Nephron (organoid): ENCODE data around the gene ERBB4.

Experiments
- H3K27ac Mint-ChIP-seq, 3 experiments: 2 replicates each; pipeline ENCODE4 v1.8.0; 2020; ENCODE audit warnings: mixed read lengths in 3 of 3, mild to moderate bottlenecking in 2 of 3, moderate library complexity in 1 of 3
- H3K27me3 Mint-ChIP-seq: 2 replicates; pipeline ENCODE4 v1.8.0; 2021; ENCODE audit warnings: low read depth, mild to moderate bottlenecking, moderate library complexity, mixed read lengths
- H3K36me3 Mint-ChIP-seq: 2 replicates; pipeline ENCODE4 v1.8.0; 2020; ENCODE audit warnings: low read depth, mixed read lengths
- H3K4me1 Mint-ChIP-seq: 2 replicates; pipeline ENCODE4 v1.8.0; 2020; ENCODE audit warnings: mixed read lengths
- H3K4me3 Mint-ChIP-seq, 3 experiments: 2 replicates each; pipeline ENCODE4 v1.8.0; 2020; ENCODE audit warnings: mild to moderate bottlenecking in 3 of 3, mixed read lengths in 3 of 3, moderate library complexity in 2 of 3
- H3K9me3 Mint-ChIP-seq: 2 replicates; pipeline ENCODE4 v1.8.0; 2020; ENCODE audit warnings: mixed read lengths
- TF ChIP-seq, protein P1 (sequence below), 3 experiments: fragments of 200-600 bp; sonication (generic); IDR thresholded peaks; one replicate each; pipeline ENCODE4 v1.5.0; 2021; ENCODE audit warnings: antibody characterized with exemption in 3 of 3; ENCODE audit not compliant: unreplicated experiment in 3 of 3

The ERBB4 gene

DNA sequence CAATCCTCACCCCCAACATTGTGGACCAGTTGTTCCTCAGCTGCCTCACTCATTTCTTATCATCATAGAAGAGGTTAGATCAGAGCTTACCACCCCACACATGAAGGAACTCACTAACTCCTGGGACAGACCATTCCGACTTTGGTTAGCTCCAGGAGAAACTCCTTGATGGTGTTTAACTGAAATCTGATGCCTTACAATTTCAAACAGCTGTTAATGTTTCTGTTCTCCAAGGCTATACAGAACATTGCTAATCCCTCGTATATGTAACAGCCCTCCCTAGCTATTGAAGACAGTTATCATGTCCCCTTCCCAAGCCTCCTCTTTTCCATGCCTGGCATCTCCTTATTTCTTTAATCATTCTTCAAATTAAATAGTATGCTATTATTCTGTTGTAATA lies 14.8 kb downstream of the ERBB4 start:
- no peaks in the 10 kb centered on the region for H3K36me3 Mint-ChIP-seq
- TF ChIP-seq, protein P1, sequence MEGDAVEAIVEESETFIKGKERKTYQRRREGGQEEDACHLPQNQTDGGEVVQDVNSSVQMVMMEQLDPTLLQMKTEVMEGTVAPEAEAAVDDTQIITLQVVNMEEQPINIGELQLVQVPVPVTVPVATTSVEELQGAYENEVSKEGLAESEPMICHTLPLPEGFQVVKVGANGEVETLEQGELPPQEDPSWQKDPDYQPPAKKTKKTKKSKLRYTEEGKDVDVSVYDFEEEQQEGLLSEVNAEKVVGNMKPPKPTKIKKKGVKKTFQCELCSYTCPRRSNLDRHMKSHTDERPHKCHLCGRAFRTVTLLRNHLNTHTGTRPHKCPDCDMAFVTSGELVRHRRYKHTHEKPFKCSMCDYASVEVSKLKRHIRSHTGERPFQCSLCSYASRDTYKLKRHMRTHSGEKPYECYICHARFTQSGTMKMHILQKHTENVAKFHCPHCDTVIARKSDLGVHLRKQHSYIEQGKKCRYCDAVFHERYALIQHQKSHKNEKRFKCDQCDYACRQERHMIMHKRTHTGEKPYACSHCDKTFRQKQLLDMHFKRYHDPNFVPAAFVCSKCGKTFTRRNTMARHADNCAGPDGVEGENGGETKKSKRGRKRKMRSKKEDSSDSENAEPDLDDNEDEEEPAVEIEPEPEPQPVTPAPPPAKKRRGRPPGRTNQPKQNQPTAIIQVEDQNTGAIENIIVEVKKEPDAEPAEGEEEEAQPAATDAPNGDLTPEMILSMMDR (IDR thresholded peaks at IDR 0.05; ENCODE audit: unreplicated experiment in 3 of 3): no peak

DNA sequence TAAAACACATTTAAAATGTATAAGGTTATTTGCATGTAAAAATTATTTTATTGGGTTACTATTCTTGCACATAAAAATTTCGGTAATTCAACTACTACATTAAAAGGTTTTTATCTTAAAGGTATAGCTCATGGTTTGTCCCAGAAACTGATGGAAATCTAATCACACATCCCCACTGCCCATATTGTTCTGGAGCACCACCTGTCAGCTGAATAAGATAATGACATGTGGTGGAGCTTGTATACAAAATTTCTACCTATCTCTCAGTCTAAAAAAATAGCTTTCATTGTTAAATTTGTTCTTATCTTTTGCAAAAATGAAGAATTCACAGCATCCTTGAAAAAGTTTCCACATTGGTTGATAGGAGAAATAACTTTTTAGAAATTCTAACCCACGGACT lies 18.3 kb downstream of the ERBB4 start:
- peaks cover 13% of the 10 kb centered on the region for H3K4me1 Mint-ChIP-seq
- no peaks in the 10 kb centered on the region for H3K27me3 Mint-ChIP-seq
- no peak overlapping the region for H3K27ac Mint-ChIP-seq
- H3K9me3 Mint-ChIP-seq: no peaks in the 10 kb centered on the region
- H3K36me3 Mint-ChIP-seq: no peaks in the 10 kb centered on the region
- H3K4me3 Mint-ChIP-seq: no peak overlapping the region
- TF ChIP-seq, protein P1 (IDR thresholded peaks at IDR 0.05; ENCODE audit: unreplicated experiment in 3 of 3): peak; percentile 49 to 59 (median 51)

More for the DNA sequence above, 14.8 kb downstream of the ERBB4 start:
- H3K27me3 Mint-ChIP-seq: no peaks in the 10 kb centered on the region
- H3K4me3 Mint-ChIP-seq: no peak overlapping the region
- H3K9me3 Mint-ChIP-seq: no peaks in the 10 kb centered on the region
- peaks cover 13% of the 10 kb centered on the region for H3K4me1 Mint-ChIP-seq
- peak overlapping the region in 1 of 3 experiments; percentile 35 for H3K27ac Mint-ChIP-seq

DNA sequence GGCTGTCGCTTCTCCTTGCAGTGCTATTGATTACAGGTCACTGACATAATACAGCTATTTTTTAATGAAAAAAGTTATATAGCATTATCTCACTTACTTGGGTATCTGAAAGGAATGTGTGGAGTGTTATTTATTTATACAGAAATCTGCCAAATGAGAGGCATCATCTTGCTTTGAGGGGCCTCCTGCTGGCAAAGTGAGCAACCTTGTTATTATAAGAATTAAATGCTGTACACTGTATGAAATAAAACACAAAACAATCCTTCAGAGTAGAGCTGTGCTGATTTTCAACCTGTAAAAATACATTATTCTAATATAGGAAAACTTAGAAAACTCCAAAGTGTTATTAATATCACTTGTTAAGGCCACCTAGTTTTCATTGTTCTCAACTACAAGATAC lies 20.9 kb downstream of the ERBB4 start:
- peak overlapping the region in 2 of 3 experiments; percentile 35 to 83 for H3K27ac Mint-ChIP-seq
- no peak overlapping the region for H3K4me3 Mint-ChIP-seq
- H3K27me3 Mint-ChIP-seq: no peaks in the 10 kb centered on the region
- TF ChIP-seq, protein P1 (IDR thresholded peaks at IDR 0.05; ENCODE audit: unreplicated experiment in 3 of 3): peak in 1 of 3 experiments; percentile 19
- H3K36me3 Mint-ChIP-seq: no peaks in the 10 kb centered on the region
- peaks cover under 1% of the 10 kb centered on the region for H3K4me1 Mint-ChIP-seq
- no peaks in the 10 kb centered on the region for H3K9me3 Mint-ChIP-seq

DNA sequence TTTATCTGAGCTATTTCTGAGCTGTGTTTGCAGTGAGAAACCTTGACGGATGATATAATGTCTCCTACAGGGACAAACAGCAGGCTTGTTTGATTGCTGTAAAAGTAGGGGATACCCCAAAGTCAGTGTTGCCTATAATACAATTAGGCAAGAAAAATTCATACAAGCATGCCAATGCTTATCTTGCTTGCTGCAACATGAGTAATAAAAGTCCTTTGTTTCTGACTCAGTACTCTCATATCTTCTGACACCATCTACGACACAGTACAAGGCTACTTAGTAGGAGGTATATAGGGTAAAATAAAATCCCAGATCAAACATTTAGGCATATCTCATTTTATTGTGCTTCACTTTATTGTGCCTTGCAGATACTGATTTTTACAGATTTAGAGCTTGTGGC lies 33.0 kb downstream of the ERBB4 start:
- Mint-ChIP-seq H3K36me3 (no peaks in the 10 kb centered on the region), H3K27ac (no peak overlapping the region), H3K9me3 (no peaks in the 10 kb centered on the region), H3K27me3 (no peaks in the 10 kb centered on the region), H3K4me3 (no peak overlapping the region), H3K4me1 (no peaks in the 10 kb centered on the region)
- TF ChIP-seq, protein P1 (IDR thresholded peaks at IDR 0.05; ENCODE audit: unreplicated experiment in 3 of 3): no peak

DNA sequence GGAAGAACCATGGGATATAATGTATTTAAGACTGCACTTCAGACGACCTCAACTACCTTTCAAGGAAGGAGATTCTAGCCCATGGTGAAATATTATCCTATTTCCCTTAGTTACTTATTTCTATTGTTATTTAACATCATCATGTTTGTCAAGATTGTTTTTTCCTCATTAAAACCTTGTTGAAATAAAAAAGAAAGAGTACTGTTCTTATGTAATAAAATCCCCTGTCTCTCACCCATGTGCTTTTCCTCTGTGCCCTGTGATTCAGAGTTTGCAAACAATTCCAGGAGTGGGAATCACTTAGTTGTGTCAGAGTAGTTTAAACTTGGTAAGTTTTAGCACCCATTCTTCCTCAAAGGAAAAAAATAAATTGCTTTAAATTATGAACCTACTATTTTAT lies 43.6 kb downstream of the ERBB4 start:
- Mint-ChIP-seq H3K4me1 (no peaks in the 10 kb centered on the region), H3K9me3 (no peaks in the 10 kb centered on the region), H3K27me3 (no peaks in the 10 kb centered on the region), H3K36me3 (no peaks in the 10 kb centered on the region), H3K27ac (peak overlapping the region in 2 of 3 experiments; percentile 66 to 68), H3K4me3 (no peak overlapping the region)
- TF ChIP-seq, protein P1 (IDR thresholded peaks at IDR 0.05; ENCODE audit: unreplicated experiment in 3 of 3): no peak

DNA sequence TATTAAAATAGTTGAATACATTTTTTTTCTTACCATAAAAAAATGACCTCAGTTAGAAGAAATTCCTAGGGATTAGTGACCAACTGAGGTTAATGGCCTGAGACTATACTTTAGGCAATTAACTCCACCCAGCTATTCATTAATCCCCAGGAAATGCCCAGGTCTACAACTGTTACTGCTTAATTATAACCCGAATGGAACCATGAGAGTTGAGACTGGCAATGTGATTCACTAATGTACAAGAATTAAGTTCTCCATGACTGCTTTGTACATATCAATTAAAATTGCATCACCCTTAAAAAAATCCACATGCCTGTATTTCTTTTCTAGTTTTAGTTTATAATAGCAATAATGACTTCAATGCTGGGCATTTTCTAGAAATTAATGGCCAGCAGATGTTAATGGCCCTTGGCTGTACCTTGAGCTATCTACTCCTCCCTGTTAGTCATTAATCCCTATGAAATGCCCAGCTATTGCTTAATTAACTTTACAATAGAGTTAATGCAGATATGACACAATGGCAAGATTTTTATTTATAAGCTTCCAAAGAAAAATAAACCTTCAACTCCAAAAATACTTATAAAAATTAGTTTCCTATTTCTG lies 44.1 kb downstream of the ERBB4 start:
- TF ChIP-seq, protein P1 (IDR thresholded peaks at IDR 0.05; ENCODE audit: unreplicated experiment in 3 of 3): no peak
- H3K9me3 Mint-ChIP-seq: no peaks in the 10 kb centered on the region
- H3K4me3 Mint-ChIP-seq: no peak overlapping the region
- H3K4me1 Mint-ChIP-seq: no peaks in the 10 kb centered on the region
- no peaks in the 10 kb centered on the region for H3K27me3 Mint-ChIP-seq
- H3K36me3 Mint-ChIP-seq: no peaks in the 10 kb centered on the region
- peak overlapping the region; percentile 56 to 68 (median 66) for H3K27ac Mint-ChIP-seq
